ENCODE results near the gene ZNF91.
"Not testable (repeated sequence)": the region's sequence is repeated elsewhere in the genome, so short reads cannot be mapped to it uniquely, and the experiment has no call there.

Gene ZNF91

DNA sequence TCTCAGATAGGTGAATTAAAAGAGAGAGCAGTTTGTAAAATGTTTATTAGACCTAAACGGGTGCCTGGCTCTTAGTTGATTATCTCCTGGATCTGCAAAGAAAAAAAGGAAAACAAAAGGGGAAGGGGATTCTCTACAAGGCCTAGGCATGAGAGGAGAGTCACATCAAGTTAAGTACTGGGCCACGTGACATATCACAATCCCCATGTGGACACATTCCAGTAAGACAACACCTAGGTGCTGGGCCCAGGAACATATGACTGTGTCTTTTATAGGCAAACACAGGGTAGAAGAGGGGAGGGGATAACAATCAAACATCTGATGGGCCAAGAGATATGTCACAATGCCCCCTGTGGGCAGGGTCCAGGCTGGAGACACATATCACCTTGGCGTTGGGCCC, 4.2 kb upstream of the ZNF91 start:
- no peak for DNase-seq (ENCODE audit: extremely low read depth in 1 of 2, low read depth in 1 of 2)

GRCh38 chr19:23395722-23396117, 449 bp upstream of the ZNF91 start:
- not testable (repeated sequence) for DNase-seq (ENCODE audit: extremely low read depth in 1 of 2, low read depth in 1 of 2)

- DNase-seq (ENCODE audit: extremely low read depth in 1 of 2, low read depth in 1 of 2): peak in 1 of 2 donors; percentile 10
Measured at GRCh38 chr19:23394511-23394910, 760 bp downstream of the ZNF91 start.

DNA sequence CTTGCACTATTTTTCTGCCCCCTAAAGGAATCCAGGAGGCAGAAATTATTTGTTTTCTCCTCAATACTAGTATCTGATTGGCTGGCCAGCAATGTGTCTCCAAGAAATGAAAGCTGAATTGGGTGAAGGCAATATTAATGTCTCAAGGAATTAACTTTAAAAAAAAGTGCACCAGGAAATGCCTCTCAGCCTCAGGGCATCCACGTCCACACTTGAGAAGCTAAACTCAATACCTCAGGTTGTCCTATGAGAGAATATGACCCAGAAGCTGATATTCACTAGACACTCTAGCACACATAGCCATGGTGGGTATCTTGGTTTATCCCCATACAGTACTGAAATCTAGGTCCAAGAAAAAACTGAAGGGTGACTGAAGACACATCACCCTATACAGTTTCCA, 2.1 kb downstream of the ZNF91 start:
- no peak for DNase-seq (ENCODE audit: extremely low read depth in 1 of 2, low read depth in 1 of 2)

DNA sequence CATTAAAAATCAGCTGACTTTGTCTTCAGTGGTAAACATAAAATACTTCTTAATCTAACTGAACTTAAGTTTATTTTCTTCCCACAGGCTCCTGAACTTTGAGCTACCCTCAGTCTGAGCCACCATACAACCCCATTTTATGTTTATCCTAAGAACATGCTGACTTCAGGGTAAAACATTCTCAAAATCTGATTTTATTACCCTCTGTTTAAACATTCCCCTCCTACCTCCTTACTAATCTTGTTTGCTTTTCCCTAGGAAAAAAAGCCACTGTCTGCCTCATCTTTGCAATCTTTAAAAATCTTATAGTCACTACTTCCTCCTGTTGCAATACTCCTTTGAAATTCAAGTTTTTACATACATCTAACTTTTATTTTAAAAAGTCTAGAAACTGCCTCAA, 4.0 kb downstream of the ZNF91 start:
- DNase-seq (ENCODE audit: extremely low read depth in 1 of 2, low read depth in 1 of 2): no peak

- DNase-seq (ENCODE audit: extremely low read depth in 1 of 2, low read depth in 1 of 2): no peak
Measured at GRCh38 chr19:23385404-23385803, 9.9 kb downstream of the ZNF91 start.

- DNase-seq (ENCODE audit: extremely low read depth in 1 of 2, low read depth in 1 of 2): no peak
Measured at GRCh38 chr19:23384858-23385257, 10.4 kb downstream of the ZNF91 start.

- no peak for DNase-seq (ENCODE audit: extremely low read depth in 1 of 2, low read depth in 1 of 2)
Measured at GRCh38 chr19:23384166-23384565, 11.1 kb downstream of the ZNF91 start.

- DNase-seq (ENCODE audit: extremely low read depth in 1 of 2, low read depth in 1 of 2): no peak
Measured at GRCh38 chr19:23382955-23383354, 12.3 kb downstream of the ZNF91 start.

- no peak for DNase-seq (ENCODE audit: extremely low read depth in 1 of 2, low read depth in 1 of 2)
Measured at GRCh38 chr19:23381114-23381513, 14.2 kb downstream of the ZNF91 start.

DNA sequence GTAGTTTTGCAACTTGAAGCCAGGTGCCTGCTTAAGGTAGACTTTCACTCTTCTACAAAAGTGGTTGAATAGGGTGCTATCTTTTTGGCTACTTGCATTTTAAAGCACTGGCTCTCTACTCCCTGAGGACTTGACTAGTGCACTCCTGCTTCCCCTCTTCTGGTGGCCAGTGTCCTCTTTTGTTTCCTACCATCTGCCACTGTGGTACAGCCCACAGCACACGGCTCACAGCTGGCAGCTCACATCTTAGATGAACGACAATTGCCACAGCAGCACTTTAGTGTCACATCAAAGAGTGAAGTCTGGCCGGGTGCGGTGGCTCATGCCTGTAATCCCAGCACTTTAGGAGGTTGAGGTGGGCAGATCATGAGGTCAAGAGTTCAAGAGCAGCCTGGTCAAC, 15.6 kb downstream of the ZNF91 start:
- DNase-seq (ENCODE audit: extremely low read depth in 1 of 2, low read depth in 1 of 2): not testable (repeated sequence)

DNA sequence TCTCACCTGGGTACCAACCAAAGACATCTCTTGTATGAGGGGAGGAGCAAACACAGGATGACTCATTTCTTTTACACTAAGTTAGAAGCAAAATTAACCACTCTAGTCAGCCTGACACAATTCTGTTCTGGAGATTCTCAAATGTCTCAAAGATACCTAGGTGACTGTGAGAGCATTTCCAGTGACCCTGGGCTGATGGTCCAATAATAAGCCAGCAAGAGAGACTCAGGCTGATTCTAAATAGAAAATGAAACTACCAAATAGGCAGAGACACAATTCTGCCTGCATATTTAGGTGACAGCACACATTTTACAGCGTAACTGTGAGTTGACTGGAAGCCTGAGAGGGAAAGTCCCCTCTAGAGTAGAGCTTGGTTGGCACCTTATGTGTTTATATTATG, 16.3 kb downstream of the ZNF91 start:
- DNase-seq (ENCODE audit: extremely low read depth in 1 of 2, low read depth in 1 of 2): no peak

GRCh38 chr19:23377276-23377675, 18.0 kb downstream of the ZNF91 start:
- no peak for DNase-seq (ENCODE audit: extremely low read depth in 1 of 2, low read depth in 1 of 2)

GRCh38 chr19:23366437-23366836, 28.8 kb downstream of the ZNF91 start:
- DNase-seq (ENCODE audit: extremely low read depth in 1 of 2, low read depth in 1 of 2): no peak

- not testable (repeated sequence) for DNase-seq (ENCODE audit: extremely low read depth in 1 of 2, low read depth in 1 of 2)
Measured at GRCh38 chr19:23366031-23366430, 29.2 kb downstream of the ZNF91 start.

DNA sequence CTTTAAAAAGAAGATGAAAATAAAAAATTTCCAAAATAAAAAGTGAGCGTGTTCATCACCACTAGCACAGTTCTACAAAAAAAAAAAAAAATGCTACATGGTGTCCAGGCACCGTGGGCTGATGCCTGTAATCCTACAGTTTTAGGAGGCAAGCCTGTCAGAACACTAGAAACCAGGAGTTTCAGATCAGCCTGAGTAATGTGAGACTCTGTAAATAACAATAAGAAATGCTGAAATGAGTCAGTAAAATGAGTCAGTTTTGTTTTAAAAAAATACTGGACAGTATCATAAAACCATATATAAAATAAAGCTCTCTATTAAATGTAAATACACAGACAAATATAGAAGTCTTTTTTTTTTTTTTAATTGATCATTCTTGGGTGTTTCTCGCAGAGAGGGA, 30.0 kb downstream of the ZNF91 start:
- DNase-seq (ENCODE audit: extremely low read depth in 1 of 2, low read depth in 1 of 2): no peak

GRCh38 chr19:23361843-23362242, 33.4 kb downstream of the ZNF91 start:
- DNase-seq (ENCODE audit: extremely low read depth in 1 of 2, low read depth in 1 of 2): not testable (repeated sequence)

DNA sequence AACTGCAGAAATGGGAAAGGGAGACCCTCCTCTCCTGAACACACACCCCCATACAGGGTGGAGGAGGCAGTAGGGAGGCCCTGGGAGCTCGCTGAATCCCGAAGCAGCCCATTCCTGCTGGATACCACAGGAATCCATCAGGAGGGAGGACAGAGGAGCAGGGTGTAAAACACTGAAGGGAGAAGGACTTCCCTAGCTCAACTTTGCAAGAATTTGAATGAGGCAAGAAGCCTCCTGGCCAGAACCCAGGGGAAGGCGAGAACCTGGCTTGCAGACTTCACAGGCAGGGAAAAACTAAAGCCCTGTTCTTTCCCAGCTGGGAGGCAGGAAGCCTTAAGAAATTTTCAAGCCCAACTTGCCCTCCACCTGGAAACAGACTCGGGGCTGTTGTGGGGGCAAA, 43.5 kb downstream of the ZNF91 start:
- no peak for DNase-seq (ENCODE audit: extremely low read depth in 1 of 2, low read depth in 1 of 2)

- DNase-seq (ENCODE audit: extremely low read depth in 1 of 2, low read depth in 1 of 2): no peak
Measured at GRCh38 chr19:23346696-23347095, 48.6 kb downstream of the ZNF91 start.

DNA sequence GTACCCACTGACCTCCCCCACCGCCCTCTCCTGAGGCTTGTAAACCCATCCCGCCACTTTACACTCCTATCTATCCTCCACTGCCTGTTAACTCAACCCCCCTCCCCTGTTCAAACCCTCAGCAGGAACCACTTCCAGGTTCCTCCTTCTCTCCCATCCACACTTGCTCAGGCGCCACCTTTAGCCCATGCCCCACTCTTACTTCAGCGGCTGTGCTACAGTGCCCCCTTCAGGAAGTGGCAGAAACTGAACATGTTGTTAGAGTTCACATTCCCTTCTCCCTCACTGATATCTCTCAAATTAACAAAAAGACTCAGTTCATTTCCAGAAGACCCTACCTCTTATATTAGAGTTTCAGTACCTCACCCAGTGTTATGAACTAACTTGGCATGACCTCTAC, 49.4 kb downstream of the ZNF91 start:
- no peak for DNase-seq (ENCODE audit: extremely low read depth in 1 of 2, low read depth in 1 of 2)

DNA sequence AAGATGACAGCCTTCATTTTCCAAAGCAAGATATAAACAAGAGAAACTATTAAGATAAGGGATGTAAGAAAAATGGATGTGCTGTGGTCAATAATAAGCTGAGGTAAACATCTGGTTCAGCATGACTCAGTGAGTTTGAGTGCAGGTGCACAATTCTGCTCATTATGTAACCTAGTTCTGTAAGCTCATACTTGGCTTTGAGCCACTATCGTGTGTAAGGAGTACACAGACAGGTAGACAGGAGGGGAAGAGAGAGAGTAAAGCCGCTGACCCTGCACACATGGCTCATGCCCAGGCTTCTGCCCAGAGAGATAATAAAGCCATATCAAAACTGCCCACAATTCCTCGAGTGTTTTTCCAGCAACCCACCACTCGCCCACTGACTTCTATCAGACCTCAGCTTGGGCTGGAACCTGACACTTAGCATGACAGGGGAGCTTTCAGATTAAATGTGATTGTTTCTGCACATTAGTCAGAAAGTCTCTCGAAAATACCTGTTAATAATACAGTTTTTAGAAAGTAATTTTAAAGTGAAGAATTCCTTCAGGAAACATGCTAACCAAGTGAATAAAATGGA, 51.7 kb downstream of the ZNF91 start:
- no peak for DNase-seq (ENCODE audit: extremely low read depth in 1 of 2, low read depth in 1 of 2)

- no peak for DNase-seq (ENCODE audit: extremely low read depth in 1 of 2, low read depth in 1 of 2)
Measured at GRCh38 chr19:23328211-23328610, 67.1 kb downstream of the ZNF91 start.

GRCh38 chr19:23321953-23322549, 73.2 kb downstream of the ZNF91 start:
- no peak for DNase-seq (ENCODE audit: extremely low read depth in 1 of 2, low read depth in 1 of 2)
